ENCODE results near the gene CNTN6. TPM values are rescaled to one million over a fixed set of nuclear protein-coding genes. Genes with fewer than 3 reads are reported as not detected.

Gene CNTN6
- total and polyA plus RNA-seq, 2 of the 4 experiments (the other 2 are of a cell fraction), result not detected

DNA sequence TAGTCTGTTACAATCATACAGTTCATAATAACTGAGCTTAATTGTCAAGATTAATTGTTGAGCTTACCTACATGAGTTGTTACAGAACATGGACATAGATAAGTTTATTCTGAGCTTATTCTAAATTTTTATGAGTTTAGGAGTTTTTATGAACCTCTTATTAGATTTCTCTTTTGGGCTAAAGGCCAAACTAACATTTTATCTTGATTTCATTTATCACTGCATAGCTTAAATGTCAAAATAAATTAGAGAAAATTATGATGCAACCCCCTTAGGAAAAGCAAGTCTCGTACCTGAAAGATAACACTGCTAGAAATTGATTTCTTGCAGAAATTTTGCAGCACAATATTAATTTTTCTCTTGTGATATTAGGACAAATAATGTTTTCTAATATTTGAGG, 54.5 kb downstream of the CNTN6 start:
- Histone ChIP-seq H3K56ac (ENCODE audit: extremely low read depth, insufficient read depth, low read length) (no peak overlapping the region), H4K20me1 (ENCODE audit: insufficient read depth, low read length) (no peaks in the 10 kb centered on the region), H3K9me1 (ENCODE audit: insufficient read depth, low read length) (no peaks in the 10 kb centered on the region), H3K9ac (ENCODE audit: low read depth, low read length) (no peak overlapping the region), H2BK5ac (ENCODE audit: low read depth, low read length, poor library complexity, severe bottlenecking) (no peak overlapping the region), H4K8ac (ENCODE audit: low read depth in 2 of 2, low read length in 2 of 2) (no peak overlapping the region), H3K27ac (ENCODE audit: insufficient read depth, low read length) (no peak overlapping the region), H2AFZ (replicated peaks; ENCODE audit: low read length, poor library complexity) (no peak overlapping the region), H3K4me3 (ENCODE audit: insufficient read depth, low read depth, low read length) (no peak overlapping the region), H3K79me1 (ENCODE audit: low read depth in 1 of 2, low read length in 2 of 2) (no peaks in the 10 kb centered on the region), H2AK9ac (replicated peaks; ENCODE audit: low read depth, low read length, poor library complexity) (no peak overlapping the region), H3K4ac (ENCODE audit: low read depth, low read length) (no peak overlapping the region), H3K36me3 (ENCODE audit: control insufficient read depth, insufficient read depth, low read length) (no peaks in the 10 kb centered on the region), H2BK120ac (ENCODE audit: low read depth, low read length) (no peak overlapping the region), H2BK15ac (ENCODE audit: low read depth, low read length) (no peak overlapping the region), H4K5ac (ENCODE audit: low read depth, low read length) (no peak overlapping the region), H2BK20ac (ENCODE audit: low read depth, low read length) (no peak overlapping the region), H3K4me2 (ENCODE audit: low read depth, low read length) (no peak overlapping the region), H3K27me3 (ENCODE audit: control insufficient read depth, insufficient read depth, low read length) (no peaks in the 10 kb centered on the region), H3K4me1 (ENCODE audit: control insufficient read depth, insufficient read depth, low read length) (no peaks in the 10 kb centered on the region), H3K18ac (ENCODE audit: low read depth, low read length) (no peak overlapping the region), H3K14ac (replicated peaks; ENCODE audit: low read depth, low read length) (no peak overlapping the region), H2AK5ac (ENCODE audit: low read depth, low read length) (no peak overlapping the region), H3K23ac (ENCODE audit: low read depth, low read length) (no peak overlapping the region), H4K91ac (ENCODE audit: insufficient read depth, low read depth, low read length) (no peak overlapping the region), H3K9me3 (ENCODE audit: control insufficient read depth, insufficient read depth, low read length) (peaks cover 6% of the 10 kb centered on the region; the same call in 1 of the 2 replicates)
- DNase-seq (no peak), ATAC-seq (ENCODE audit: low read depth) (no peak)
- TF ChIP-seq MAZ (IDR thresholded peaks at IDR 0.05; ENCODE audit: borderline replicate concordance, low read depth, low read length) (no peak), RAD21 (IDR thresholded peaks at IDR 0.05; ENCODE audit: low read length) (no peak), RFX5 (IDR thresholded peaks at IDR 0.05; ENCODE audit: low read depth, low read length) (no peak), SMC3 (IDR thresholded peaks at IDR 0.05; ENCODE audit: low read depth, low read length) (no peak), MAFK (IDR thresholded peaks at IDR 0.05; ENCODE audit: low read depth, low read length) (no peak), MXI1 (IDR thresholded peaks at IDR 0.05; ENCODE audit: borderline replicate concordance, low read depth, low read length) (no peak)
- TF ChIP-seq, protein P1, sequence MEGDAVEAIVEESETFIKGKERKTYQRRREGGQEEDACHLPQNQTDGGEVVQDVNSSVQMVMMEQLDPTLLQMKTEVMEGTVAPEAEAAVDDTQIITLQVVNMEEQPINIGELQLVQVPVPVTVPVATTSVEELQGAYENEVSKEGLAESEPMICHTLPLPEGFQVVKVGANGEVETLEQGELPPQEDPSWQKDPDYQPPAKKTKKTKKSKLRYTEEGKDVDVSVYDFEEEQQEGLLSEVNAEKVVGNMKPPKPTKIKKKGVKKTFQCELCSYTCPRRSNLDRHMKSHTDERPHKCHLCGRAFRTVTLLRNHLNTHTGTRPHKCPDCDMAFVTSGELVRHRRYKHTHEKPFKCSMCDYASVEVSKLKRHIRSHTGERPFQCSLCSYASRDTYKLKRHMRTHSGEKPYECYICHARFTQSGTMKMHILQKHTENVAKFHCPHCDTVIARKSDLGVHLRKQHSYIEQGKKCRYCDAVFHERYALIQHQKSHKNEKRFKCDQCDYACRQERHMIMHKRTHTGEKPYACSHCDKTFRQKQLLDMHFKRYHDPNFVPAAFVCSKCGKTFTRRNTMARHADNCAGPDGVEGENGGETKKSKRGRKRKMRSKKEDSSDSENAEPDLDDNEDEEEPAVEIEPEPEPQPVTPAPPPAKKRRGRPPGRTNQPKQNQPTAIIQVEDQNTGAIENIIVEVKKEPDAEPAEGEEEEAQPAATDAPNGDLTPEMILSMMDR (conservative IDR thresholded peaks at IDR 0.05; ENCODE audit: low read depth, low read length), result no peak
- TF ChIP-seq, protein P2, sequence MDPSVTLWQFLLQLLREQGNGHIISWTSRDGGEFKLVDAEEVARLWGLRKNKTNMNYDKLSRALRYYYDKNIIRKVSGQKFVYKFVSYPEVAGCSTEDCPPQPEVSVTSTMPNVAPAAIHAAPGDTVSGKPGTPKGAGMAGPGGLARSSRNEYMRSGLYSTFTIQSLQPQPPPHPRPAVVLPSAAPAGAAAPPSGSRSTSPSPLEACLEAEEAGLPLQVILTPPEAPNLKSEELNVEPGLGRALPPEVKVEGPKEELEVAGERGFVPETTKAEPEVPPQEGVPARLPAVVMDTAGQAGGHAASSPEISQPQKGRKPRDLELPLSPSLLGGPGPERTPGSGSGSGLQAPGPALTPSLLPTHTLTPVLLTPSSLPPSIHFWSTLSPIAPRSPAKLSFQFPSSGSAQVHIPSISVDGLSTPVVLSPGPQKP (IDR thresholded peaks at IDR 0.05; ENCODE audit: borderline replicate concordance, low read depth, low read length), result no peak
- no CpG with 5 or more reads among the region's 1 CpG for WGBS, 2 experiments (ENCODE audit: extremely low coverage in 2 of 2, insufficient read length in 1 of 2)
- in situ Hi-C loops (cut with MboI; ENCODE audit: low sequenced_read_pairs) (no loop called here), intact Hi-C loops (cut with micrococcal nuclease) (no loop called here), dilution Hi-C loops (cut with HindIII; ENCODE audit: low sequenced_read_pairs, unreplicated experiment) (no loop called here)
- no TSS peak for BruUV-seq (replicated peaks)
- POLR2A ChIA-PET (ENCODE audit: unreplicated experiment), result no interaction called here
- CTCF ChIA-PET, result no interaction called here
